Stomach (tissue), 9 donors: ENCODE data around the gene THSD4. TPM values are rescaled to one million over a fixed set of nuclear protein-coding genes. Genes with fewer than 3 reads are reported as not detected.

Experiments used
- DNase-seq, 2 donors: peaks; one replicate each; pipeline versions ENCODE4 v3.0.0 to v3.0.0-alpha.2; 2013 to 2019
- H3K27ac ChIP-seq, 5 donors: fragments of 200-600 bp in 4 of 5; sonication (generic) in 4 of 5; one replicate each; pipeline ENCODE4 v1.5.1; 2013 to 2019; ENCODE audit warnings: mild to moderate bottlenecking in 1 of 5, moderate library complexity in 1 of 5
- H3K27me3 ChIP-seq, 3 donors: fragments of 200-600 bp; sonication (generic); one replicate each; pipeline ENCODE4 v1.5.1; 2017 to 2019; ENCODE audit warnings: mixed run types in 1 of 3
- H3K36me3 ChIP-seq, 4 donors: fragments of 200-600 bp; sonication (generic); 1 replicate in 3 of 4; 2 replicates in 1 of 4; pipeline ENCODE4 v1.5.1; 2016 to 2019
- H3K4me1 ChIP-seq, 4 donors: fragments of 200-600 bp; sonication (generic); one replicate each; pipeline ENCODE4 v1.5.1; 2016 to 2019
- H3K4me3 ChIP-seq, 4 donors: fragments of 200-600 bp; sonication (generic) in 3 of 4; one replicate each; pipeline ENCODE4 v1.5.1; 2016 to 2019; ENCODE audit warnings: mild to moderate bottlenecking in 1 of 4
- H3K9me3 ChIP-seq, 4 donors: fragments of 200-600 bp; sonication (generic); one replicate each; pipeline ENCODE4 v1.5.1; 2016 to 2019
- EP300 ChIP-seq: sonication (generic); formaldehyde crosslinking; IDR thresholded peaks from one replicate; pipeline ENCODE4 v1.6.1; 2017; ENCODE audit warnings: antibody characterized with exemption
- POLR2A ChIP-seq, 4 donors: fragments of 450-650 bp; IDR thresholded peaks; one replicate each; pipeline ENCODE4 v1.6.1; 2016; ENCODE audit warnings: antibody characterized with exemption in 4 of 4, control low read depth in 2 of 4, mild to moderate bottlenecking in 1 of 4, moderate library complexity in 1 of 4
- POLR2AphosphoS5 ChIP-seq, 3 donors: sonication (generic); formaldehyde crosslinking; IDR thresholded peaks; one replicate each; pipeline ENCODE4 v1.6.1; 2016; ENCODE audit warnings: antibody characterized with exemption in 3 of 3
- WGBS, 5 donors: extraction: QIAGEN DNeasy Blood & Tissue Kit in 3 of 5; methylation state at CpG; one replicate each; pipeline versions ENCODE4 v1.1.5 to v1.1.7; 2013 to 2018; 5-methylcytosine and 5-hydroxymethylcytosine counted together
- intact Hi-C: fragments of 100-400 bp; cut with DNase I; formaldehyde crosslinking; loops from one replicate; pipeline ENCODE4 v1.15.1; 2023; ENCODE audit warnings: low total_unique reads
- polyA plus RNA-seq, 3 donors: library from polyadenylated mRNA; stranded (reverse); fragments of 200-250 nt; gene quantifications; one replicate each; pipeline ENCODE4 v1.2.3, GENCODE V29; 2013
- total RNA-seq, 5 donors: library from RNA; depleted of rRNA; stranded (reverse); fragments of >200 nt; gene quantifications; one replicate each; pipeline versions ENCODE4 v1.1.0 to v1.2.3, GENCODE V29; 2014 to 2016
- TF ChIP-seq, protein P1 (sequence below), 7 experiments: fragments of 450-650 bp in 4 of 7; fragments of 200-600 bp in 3 of 7; sonication (generic) in 3 of 7; IDR thresholded peaks; one replicate each; pipeline ENCODE4 v1.5.1; 2016 to 2019; ENCODE audit warnings: antibody characterized with exemption in 7 of 7, control low read depth in 2 of 7, mild to moderate bottlenecking in 1 of 7
- donor health status: healthy with polysubstance abuse.
- donor health status: Bipolar disorder and iron deficiency.
- donor health status: healthy.

Gene THSD4
- total and polyA plus RNA-seq, 8 donors: 1.8 to 79.4 (median 22.0) TPM

DNA sequence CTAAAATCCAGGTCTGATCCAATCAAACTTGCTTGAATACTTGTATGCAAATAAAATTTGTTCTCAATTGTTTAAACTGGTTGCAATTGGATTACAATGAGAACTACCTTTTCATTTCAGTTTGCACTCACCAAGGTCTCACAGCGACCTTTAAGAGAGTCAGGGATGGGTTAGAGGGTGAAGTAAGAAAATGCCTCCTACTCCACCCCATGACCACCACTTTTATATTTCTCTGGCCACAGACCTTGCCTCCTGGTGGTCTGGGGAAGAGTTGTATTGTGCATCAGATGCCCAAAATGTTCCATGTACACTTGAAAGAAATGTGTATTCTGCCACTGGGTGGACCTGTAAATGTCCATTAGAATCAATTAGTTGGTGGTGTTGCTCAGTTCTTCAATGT is 16.4 kb upstream of the THSD4 start:
- intact Hi-C loops: no loop called here
- Histone ChIP-seq H3K4me3 (no peak overlapping the region), H3K36me3 (no peaks in the 10 kb centered on the region), H3K27ac (no peak overlapping the region), H3K9me3 (no peaks in the 10 kb centered on the region), H3K4me1 (no peaks in the 10 kb centered on the region), H3K27me3 (no peaks in the 10 kb centered on the region)
- TF ChIP-seq POLR2A (IDR thresholded peaks at IDR 0.05) (no peak), POLR2AphosphoS5 (IDR thresholded peaks at IDR 0.05) (no peak), EP300 (no peak)
- TF ChIP-seq, protein P1, sequence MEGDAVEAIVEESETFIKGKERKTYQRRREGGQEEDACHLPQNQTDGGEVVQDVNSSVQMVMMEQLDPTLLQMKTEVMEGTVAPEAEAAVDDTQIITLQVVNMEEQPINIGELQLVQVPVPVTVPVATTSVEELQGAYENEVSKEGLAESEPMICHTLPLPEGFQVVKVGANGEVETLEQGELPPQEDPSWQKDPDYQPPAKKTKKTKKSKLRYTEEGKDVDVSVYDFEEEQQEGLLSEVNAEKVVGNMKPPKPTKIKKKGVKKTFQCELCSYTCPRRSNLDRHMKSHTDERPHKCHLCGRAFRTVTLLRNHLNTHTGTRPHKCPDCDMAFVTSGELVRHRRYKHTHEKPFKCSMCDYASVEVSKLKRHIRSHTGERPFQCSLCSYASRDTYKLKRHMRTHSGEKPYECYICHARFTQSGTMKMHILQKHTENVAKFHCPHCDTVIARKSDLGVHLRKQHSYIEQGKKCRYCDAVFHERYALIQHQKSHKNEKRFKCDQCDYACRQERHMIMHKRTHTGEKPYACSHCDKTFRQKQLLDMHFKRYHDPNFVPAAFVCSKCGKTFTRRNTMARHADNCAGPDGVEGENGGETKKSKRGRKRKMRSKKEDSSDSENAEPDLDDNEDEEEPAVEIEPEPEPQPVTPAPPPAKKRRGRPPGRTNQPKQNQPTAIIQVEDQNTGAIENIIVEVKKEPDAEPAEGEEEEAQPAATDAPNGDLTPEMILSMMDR (IDR thresholded peaks at IDR 0.05): no peak
- 77 to 90% (median 84%) methylated on average over 1 of the region's 1 CpG for WGBS, 5 donors
- no peak for DNase-seq

- no peaks in the 10 kb centered on the region for H3K4me1 ChIP-seq
- intact Hi-C loops: no loop called here
- no peaks in the 10 kb centered on the region for H3K9me3 ChIP-seq
- peak overlapping the region in 1 of 5 donors; percentile 16 for H3K27ac ChIP-seq
- H3K27me3 ChIP-seq: no peaks in the 10 kb centered on the region
- H3K4me3 ChIP-seq: no peak overlapping the region
- TF ChIP-seq, protein P1 (IDR thresholded peaks at IDR 0.05): peak in 5 of 7 experiments; percentile 16 to 54 (median 44)
- no peak for TF ChIP-seq EP300
- WGBS, 5 donors: 47 to 77% (median 58%) methylated on average over 2 of the region's 2 CpGs
- DNase-seq: peak; percentile 54 to 62
- no peaks in the 10 kb centered on the region for H3K36me3 ChIP-seq
These were observed 12.1 kb upstream of the THSD4 start for GRCh38 chr15:71103102-71103676.

DNA sequence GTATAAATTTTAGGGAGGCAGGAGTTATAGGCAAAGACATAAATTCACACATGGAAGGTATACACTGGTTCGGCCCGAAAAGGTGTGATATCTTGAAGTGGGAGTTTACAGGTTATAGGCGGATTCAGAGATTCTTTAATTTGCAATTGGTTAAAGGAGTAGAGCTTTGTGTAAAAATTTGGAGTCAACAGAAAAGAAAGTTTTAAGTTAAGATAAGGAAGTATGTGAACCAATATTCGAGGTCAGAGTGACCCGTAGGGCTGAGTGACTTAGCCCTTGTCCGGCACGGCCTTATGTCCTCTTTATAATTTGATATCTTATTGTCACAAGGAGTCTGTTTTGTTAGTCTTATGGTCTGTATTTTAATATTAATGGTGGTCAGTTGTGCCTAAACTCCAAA is 10.6 kb upstream of the THSD4 start:
- intact Hi-C loops: no loop called here
- H3K27ac ChIP-seq: peak overlapping the region in 3 of 5 donors; percentile 13 to 28 (median 14)
- H3K36me3 ChIP-seq: no peaks in the 10 kb centered on the region
- H3K27me3 ChIP-seq: no peaks in the 10 kb centered on the region
- no peak for DNase-seq
- H3K4me3 ChIP-seq: no peak overlapping the region
- no peaks in the 10 kb centered on the region for H3K4me1 ChIP-seq
- no peak for TF ChIP-seq POLR2A (IDR thresholded peaks at IDR 0.05)
- no peak for TF ChIP-seq EP300
- TF ChIP-seq POLR2AphosphoS5 (IDR thresholded peaks at IDR 0.05): no peak
- TF ChIP-seq, protein P1 (IDR thresholded peaks at IDR 0.05): no peak
- WGBS, 5 donors: 41 to 66% (median 59%) methylated on average over 7 of the region's 7 CpGs
- no peaks in the 10 kb centered on the region for H3K9me3 ChIP-seq

DNA sequence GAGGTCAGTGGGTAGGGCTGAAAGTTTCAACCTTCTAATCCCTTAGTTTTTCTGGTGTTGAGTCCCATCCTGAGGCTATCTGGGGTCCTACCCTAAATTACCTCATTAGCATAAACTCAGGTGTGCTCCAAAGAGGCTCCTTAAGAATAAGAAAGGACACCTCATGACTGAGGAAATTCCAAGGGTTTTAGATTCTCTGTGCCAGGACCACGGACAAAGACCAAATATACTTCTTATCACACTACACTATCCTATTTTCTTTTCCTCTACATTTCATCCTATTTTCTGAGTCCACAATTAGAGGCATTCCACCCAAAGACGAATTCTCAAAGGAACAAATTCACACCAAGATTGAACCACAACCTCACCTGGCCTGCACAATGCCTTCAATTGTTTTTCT is 9.8 kb upstream of the THSD4 start:
- DNase-seq: no peak
- peak overlapping the region in 2 of 5 donors; percentile 13 to 14 for H3K27ac ChIP-seq
- intact Hi-C loops: no loop called here
- 81 to 97% (median 89%) methylated on average over 2 of the region's 2 CpGs for WGBS, 5 donors
- no peaks in the 10 kb centered on the region for H3K9me3 ChIP-seq
- TF ChIP-seq POLR2AphosphoS5 (IDR thresholded peaks at IDR 0.05): no peak
- no peaks in the 10 kb centered on the region for H3K4me1 ChIP-seq
- no peaks in the 10 kb centered on the region for H3K36me3 ChIP-seq
- H3K4me3 ChIP-seq: no peak overlapping the region
- no peaks in the 10 kb centered on the region for H3K27me3 ChIP-seq

- TF ChIP-seq POLR2AphosphoS5 (IDR thresholded peaks at IDR 0.05) (no peak), POLR2A (IDR thresholded peaks at IDR 0.05) (no peak), EP300 (no peak)
- TF ChIP-seq, protein P1 (IDR thresholded peaks at IDR 0.05): no peak
- WGBS, 5 donors: 75 to 82% (median 81%) methylated on average over 4 of the region's 4 CpGs
- H3K36me3 ChIP-seq: no peaks in the 10 kb centered on the region
- H3K27ac ChIP-seq: peak overlapping the region in 2 of 5 donors; percentile 3 to 44
- no peaks in the 10 kb centered on the region for H3K27me3 ChIP-seq
- no peak for DNase-seq
- intact Hi-C loops: no loop called here
- no peaks in the 10 kb centered on the region for H3K4me1 ChIP-seq
- no peak overlapping the region for H3K4me3 ChIP-seq
- H3K9me3 ChIP-seq: no peaks in the 10 kb centered on the region
These were observed 8.3 kb upstream of the THSD4 start for GRCh38 chr15:71106802-71107500.
